Breast epithelium (tissue), 4 donors: ENCODE results near the gene OPCML. TPM values are rescaled to one million over a fixed set of nuclear protein-coding genes. Genes with fewer than 3 reads are reported as not detected.

ENCODE experiments used
- DNase-seq, 2 donors: peaks; one replicate each; pipeline ENCODE4 v3.0.0-alpha.2; 2019; ENCODE audit warnings: low spot score in 2 of 2
- H3K27ac ChIP-seq, 2 donors: fragments of 200-600 bp; sonication (generic) in 1 of 2; one replicate each; pipeline ENCODE4 v1.5.1; 2016 to 2019; ENCODE audit warnings: mild to moderate bottlenecking in 1 of 2
- H3K27me3 ChIP-seq, 2 donors: fragments of 200-600 bp; sonication (generic) in 1 of 2; one replicate each; pipeline versions ENCODE4 v1.5.1 to v1.6.0; 2017 to 2019; ENCODE audit warnings: control low read depth in 1 of 2, mild to moderate bottlenecking in 1 of 2
- H3K36me3 ChIP-seq: fragments of 200-600 bp; one replicate; pipeline ENCODE4 v1.5.1; 2019
- H3K4me1 ChIP-seq, 2 donors: fragments of 200-600 bp; sonication (generic); one replicate each; pipeline ENCODE4 v1.5.1; 2016 to 2019; ENCODE audit warnings: control low read depth in 1 of 2
- H3K4me3 ChIP-seq, 3 donors: fragments of 200-600 bp; sonication (generic); 1 replicate in 2 of 3; 2 replicates in 1 of 3; pipeline ENCODE4 v1.5.1; 2016 to 2019; ENCODE audit warnings: mild to moderate bottlenecking in 3 of 3, moderate library complexity in 2 of 3
- H3K9me3 ChIP-seq, 2 donors: fragments of 200-600 bp; sonication (generic) in 1 of 2; one replicate each; pipeline ENCODE4 v1.5.1; 2016 to 2019; ENCODE audit warnings: control low read depth in 1 of 2
- CTCF ChIP-seq, 3 donors: fragments of 450-650 bp; IDR thresholded peaks; one replicate each; pipeline ENCODE4 v1.5.1; 2016 to 2017; ENCODE audit warnings: antibody characterized with exemption in 3 of 3, mild to moderate bottlenecking in 3 of 3, moderate library complexity in 3 of 3
- POLR2A ChIP-seq: fragments of 450-650 bp; IDR thresholded peaks from one replicate; pipeline ENCODE4 v1.6.1; 2016; ENCODE audit warnings: antibody characterized with exemption, mild to moderate bottlenecking, moderate library complexity
- POLR2AphosphoS5 ChIP-seq, 3 donors: sonication (generic); formaldehyde crosslinking; IDR thresholded peaks; one replicate each; pipeline ENCODE4 v1.6.1; 2017; ENCODE audit warnings: antibody characterized with exemption in 3 of 3
- intact Hi-C: fragments of 100-400 bp; cut with DNase I; formaldehyde crosslinking; loops from one replicate; pipeline ENCODE4 v1.15.1; 2023; ENCODE audit warnings: low total_unique reads
- total RNA-seq, 3 donors: library from RNA; depleted of rRNA; stranded (reverse); fragments of >200 nt; gene quantifications; one replicate each; pipeline ENCODE4 v1.1.0, GENCODE V29; 2016

The OPCML gene
- total RNA-seq, 3 donors from 2014 or later = not detected

GRCh38 chr11:132691848-132692550, 840.3 kb downstream of the OPCML start:
- Histone ChIP-seq H3K9me3 (no peaks in the 10 kb centered on the region), H3K27me3 (peaks cover 0 to 3% of the 10 kb centered on the region in 2 donors), H3K27ac (no peak overlapping the region), H3K4me3 (no peak overlapping the region), H3K4me1 (no peaks in the 10 kb centered on the region), H3K36me3 (no peaks in the 10 kb centered on the region)
- intact Hi-C loops = no loop called here
- DNase-seq = no peak
- TF ChIP-seq CTCF (IDR thresholded peaks at IDR 0.05) (no peak), POLR2A (no peak), POLR2AphosphoS5 (IDR thresholded peaks at IDR 0.05) (no peak)

- Histone ChIP-seq H3K27ac (no peak overlapping the region), H3K9me3 (peaks cover 0 to 7% of the 10 kb centered on the region in 2 donors), H3K36me3 (no peaks in the 10 kb centered on the region), H3K4me3 (no peak overlapping the region), H3K27me3 (peaks cover 0 to 3% of the 10 kb centered on the region in 2 donors), H3K4me1 (no peaks in the 10 kb centered on the region)
- TF ChIP-seq POLR2AphosphoS5 (IDR thresholded peaks at IDR 0.05) = no peak
- no peak for TF ChIP-seq POLR2A
- TF ChIP-seq CTCF (IDR thresholded peaks at IDR 0.05) = no peak
- no peak for DNase-seq
- intact Hi-C loops = loop anchor here (5.0 kb wide), 1 partner anchor 1210 kb away; no protein-coding TSS in a partner anchor
Observed at GRCh38 chr11:132686886-132687285, 845.4 kb downstream of the OPCML start.

- no peak overlapping the region for H3K27ac ChIP-seq
- H3K27me3 ChIP-seq = no peaks in the 10 kb centered on the region
- TF ChIP-seq POLR2AphosphoS5 (IDR thresholded peaks at IDR 0.05) (no peak), CTCF (IDR thresholded peaks at IDR 0.05) (no peak), POLR2A (no peak)
- H3K4me1 ChIP-seq = no peaks in the 10 kb centered on the region
- no peaks in the 10 kb centered on the region for H3K36me3 ChIP-seq
- peaks cover 0 to 21% of the 10 kb centered on the region in 2 donors for H3K9me3 ChIP-seq
- no peak for DNase-seq
- intact Hi-C loops = loop anchor here (5.0 kb wide), 1 partner anchor 1208 kb away; no protein-coding TSS in a partner anchor
- no peak overlapping the region for H3K4me3 ChIP-seq
Observed at GRCh38 chr11:132685174-132685611, 847.1 kb downstream of the OPCML start.

GRCh38 chr11:132683602-132684001, 848.7 kb downstream of the OPCML start:
- Histone ChIP-seq H3K27me3 (no peaks in the 10 kb centered on the region), H3K9me3 (peaks cover 0 to 24% of the 10 kb centered on the region in 2 donors), H3K4me1 (no peaks in the 10 kb centered on the region), H3K27ac (no peak overlapping the region), H3K4me3 (no peak overlapping the region), H3K36me3 (no peaks in the 10 kb centered on the region)
- intact Hi-C loops = no loop called here
- TF ChIP-seq POLR2A = no peak
- no peak for TF ChIP-seq POLR2AphosphoS5 (IDR thresholded peaks at IDR 0.05)
- no peak for TF ChIP-seq CTCF (IDR thresholded peaks at IDR 0.05)
- no peak for DNase-seq

- Histone ChIP-seq H3K27me3 (no peaks in the 10 kb centered on the region), H3K4me3 (no peak overlapping the region), H3K4me1 (no peaks in the 10 kb centered on the region), H3K9me3 (peaks cover 0 to 34% of the 10 kb centered on the region in 2 donors), H3K27ac (no peak overlapping the region), H3K36me3 (no peaks in the 10 kb centered on the region)
- intact Hi-C loops = no loop called here
- TF ChIP-seq CTCF (IDR thresholded peaks at IDR 0.05) = no peak
- TF ChIP-seq POLR2A = no peak
- no peak for TF ChIP-seq POLR2AphosphoS5 (IDR thresholded peaks at IDR 0.05)
- no peak for DNase-seq
Observed at GRCh38 chr11:132681971-132682370, 850.3 kb downstream of the OPCML start.
